Endothelial cell of umbilical vein (primary cell): Measurements from ENCODE around the gene BIN1. TPM values are rescaled to one million over a fixed set of nuclear protein-coding genes. Genes with fewer than 3 reads are reported as not detected.

ENCODE experiments used
- BruUV-seq: library from RNA; stranded (reverse); fragments of 400-500 nt; replicated peaks from 2 replicates; lab custom pipeline; 2021; lab: Mats Ljungman, UMichigan
- CTCF ChIA-PET: fragments of 300-600, 350-600 bp; sonication (Branson Sonifier 250); formaldehyde crosslinking; loops from one replicate; lab custom pipeline; 2021; ENCODE audit warnings: antibody characterized with exemption, inconsistent platforms; lab: Charles Lee
- POLR2A ChIA-PET: fragments of 300-600, 350-600 bp; sonication (Branson Sonifier 250); formaldehyde crosslinking; loops from one replicate; lab custom pipeline; 2021; ENCODE audit warnings: antibody characterized with exemption, inconsistent platforms; lab: Charles Lee
- DNase-seq: peaks from one replicate; pipeline ENCODE4 v3.0.0-alpha.2; 2011; ENCODE audit warnings: low read depth, low spot score
- FAIRE-seq: peaks from 2 replicates; lab custom pipeline; 2011; peaks lifted over from hg19 to GRCh38; lab: Jason Lieb, UNC
- H2AFZ ChIP-seq: 2 replicates; pipeline ENCODE4 v1.6.0; 2012; ENCODE audit warnings: low read depth, low read length, control low read depth, inconsistent platforms
- H3K27ac ChIP-seq: 2 replicates; pipeline ENCODE4 v1.5.1; 2011; ENCODE audit warnings: low read depth, mild to moderate bottlenecking, control low read depth, low read length, moderate library complexity; ENCODE audit not compliant: insufficient read depth
- H3K27me3 ChIP-seq, 2 experiments: 2 replicates each; pipeline versions ENCODE4 v1.6.0 to v1.6.1; 2011; ENCODE audit warnings: low read length in 2 of 2, mixed read lengths in 1 of 2; ENCODE audit not compliant: control insufficient read depth in 2 of 2, insufficient read depth in 2 of 2
- H3K36me3 ChIP-seq, 2 experiments: 2 replicates in 1 of 2; 3 replicates in 1 of 2; pipeline ENCODE4 v1.5.1; 2011; ENCODE audit warnings: low read length in 2 of 2, mild to moderate bottlenecking in 1 of 2, moderate library complexity in 1 of 2; ENCODE audit not compliant: control insufficient read depth in 2 of 2, insufficient read depth in 2 of 2; ENCODE audit errors: extremely low read depth in 1 of 2
- H3K4me1 ChIP-seq: 3 replicates; pipeline ENCODE4 v1.5.1; 2011; ENCODE audit warnings: mild to moderate bottlenecking, low read length; ENCODE audit not compliant: control insufficient read depth, insufficient read depth; ENCODE audit errors: extremely low read depth
- H3K4me2 ChIP-seq: 2 replicates; pipeline ENCODE4 v1.6.1; 2011; ENCODE audit warnings: low read length, control low read depth, mixed read lengths; ENCODE audit not compliant: insufficient read depth
- H3K4me3 ChIP-seq, 3 experiments: fragments of 200-600 bp in 1 of 3; sonication (generic), shearing (Covaris generic) in 1 of 3; replicated peaks in 1 of 3; 2 replicates each; pipeline ENCODE4 v1.5.1; 2011 to 2016; ENCODE audit warnings: control low read depth in 3 of 3, low read length in 3 of 3, mild to moderate bottlenecking in 2 of 3, inconsistent platforms in 1 of 3, low read depth in 1 of 3, moderate library complexity in 1 of 3; ENCODE audit not compliant: insufficient read depth in 1 of 3
- H3K79me2 ChIP-seq: 2 replicates; pipeline ENCODE4 v1.6.0; 2012; ENCODE audit warnings: low read length, inconsistent platforms; ENCODE audit not compliant: control insufficient read depth, insufficient read depth
- H3K9ac ChIP-seq: replicated peaks from 2 replicates; pipeline ENCODE3; 2011; ENCODE audit warnings: low read length, control low read depth; ENCODE audit not compliant: insufficient read depth; ENCODE audit errors: extremely low read depth
- H3K9me1 ChIP-seq: replicated peaks from 3 replicates; pipeline ENCODE4 v1.6.0; 2011; ENCODE audit warnings: mild to moderate bottlenecking, low read length; ENCODE audit not compliant: control insufficient read depth, insufficient read depth; ENCODE audit errors: extremely low read depth
- H3K9me3 ChIP-seq: replicated peaks from 2 replicates; pipeline ENCODE4 v1.5.1; 2012; ENCODE audit warnings: low read length, inconsistent platforms; ENCODE audit not compliant: control insufficient read depth, insufficient read depth
- H4K20me1 ChIP-seq: replicated peaks from 2 replicates; pipeline ENCODE3; 2011; ENCODE audit warnings: mild to moderate bottlenecking, low read length; ENCODE audit not compliant: control insufficient read depth, insufficient read depth; ENCODE audit errors: extremely low read depth
- EZH2 ChIP-seq: IDR thresholded peaks from 2 replicates; pipeline ENCODE4 v1.6.1; 2012; ENCODE audit warnings: borderline replicate concordance, low read depth, mild to moderate bottlenecking, moderate library complexity, low read length, inconsistent platforms; ENCODE audit not compliant: severe bottlenecking
- FOS ChIP-seq: IDR thresholded peaks from 2 replicates; pipeline ENCODE4 v1.6.1; 2011; ENCODE audit warnings: mild to moderate bottlenecking, low read length, moderate library complexity, borderline replicate concordance; ENCODE audit not compliant: insufficient read depth
- GATA2 ChIP-seq: IDR thresholded peaks from 2 replicates; pipeline ENCODE4 v1.7.0; 2011; ENCODE audit warnings: low read depth, mild to moderate bottlenecking, moderate library complexity, mixed read lengths, low read length; ENCODE audit not compliant: insufficient read length, insufficient read depth
- JUN ChIP-seq: IDR thresholded peaks from 2 replicates; pipeline ENCODE4 v1.6.1; 2011; ENCODE audit warnings: borderline replicate concordance, low read depth; ENCODE audit not compliant: insufficient read length, insufficient read depth
- MYC ChIP-seq: IDR thresholded peaks from one replicate; pipeline ENCODE4 v1.6.1; 2011; ENCODE audit warnings: mild to moderate bottlenecking, low read depth, low read length
- POLR2A ChIP-seq: IDR thresholded peaks from 2 replicates; pipeline ENCODE4 v1.6.1; 2012; ENCODE audit warnings: low read depth, mild to moderate bottlenecking, control low read depth, low read length
- POLR2AphosphoS5 ChIP-seq: IDR thresholded peaks from 2 replicates; pipeline ENCODE4 v1.6.1; 2012; ENCODE audit warnings: low read depth, mild to moderate bottlenecking, control low read depth, low read length, moderate library complexity; ENCODE audit not compliant: insufficient read depth
- dilution Hi-C: fragments of 300-500 bp; cut with MboI; formaldehyde crosslinking; loops from one replicate; pipeline ENCODE4 v1.15.0; 2019; ENCODE audit warnings: low sequenced_read_pairs; ENCODE audit not compliant: extremely low pct_ligation_motif_present
- intact Hi-C: fragments of 100-400 bp; cut with micrococcal nuclease; formaldehyde crosslinking; loops from one replicate; pipeline ENCODE4 v1.10.0; 2022
- polyA plus RNA-seq, 4 experiments: library from polyadenylated mRNA; depleted of rRNA in 3 of 4; stranded (reverse) in 3 of 4; unstranded in 1 of 4; fragments of >200 nt; gene quantifications; 2 replicates each; pipeline versions ENCODE4 v1.2.1 to v1.2.3, GENCODE V29; 2011 to 2012; ENCODE audit warnings: missing spikeins in 1 of 4
- total RNA-seq: library from RNA; stranded (reverse); gene quantifications from 2 replicates; pipeline ENCODE4 v1.2.3, GENCODE V29; 2021
- TF ChIP-seq, protein P1 (sequence below), 2 donors: IDR thresholded peaks; 1 replicate in 1 of 2; 2 replicates in 1 of 2; pipeline ENCODE4 v1.5.1; 2011; ENCODE audit warnings: low read length in 2 of 2, mild to moderate bottlenecking in 2 of 2, moderate library complexity in 2 of 2, control low read depth in 1 of 2, inconsistent platforms in 1 of 2, low read depth in 1 of 2; ENCODE audit not compliant: insufficient read depth in 1 of 2; ENCODE audit errors: extremely low read depth in 1 of 2
- TF ChIP-seq, protein P2 (sequence below): IDR thresholded peaks from 2 replicates; pipeline ENCODE4 v1.6.1; 2011; ENCODE audit not compliant: insufficient read depth, insufficient read length

BIN1 gene
- total and polyA plus RNA-seq, 2 donors (not counting 3 experiments of a cell fraction or from before 2014, with no cell fraction given) = 26.3 to 36.9 TPM

DNA sequence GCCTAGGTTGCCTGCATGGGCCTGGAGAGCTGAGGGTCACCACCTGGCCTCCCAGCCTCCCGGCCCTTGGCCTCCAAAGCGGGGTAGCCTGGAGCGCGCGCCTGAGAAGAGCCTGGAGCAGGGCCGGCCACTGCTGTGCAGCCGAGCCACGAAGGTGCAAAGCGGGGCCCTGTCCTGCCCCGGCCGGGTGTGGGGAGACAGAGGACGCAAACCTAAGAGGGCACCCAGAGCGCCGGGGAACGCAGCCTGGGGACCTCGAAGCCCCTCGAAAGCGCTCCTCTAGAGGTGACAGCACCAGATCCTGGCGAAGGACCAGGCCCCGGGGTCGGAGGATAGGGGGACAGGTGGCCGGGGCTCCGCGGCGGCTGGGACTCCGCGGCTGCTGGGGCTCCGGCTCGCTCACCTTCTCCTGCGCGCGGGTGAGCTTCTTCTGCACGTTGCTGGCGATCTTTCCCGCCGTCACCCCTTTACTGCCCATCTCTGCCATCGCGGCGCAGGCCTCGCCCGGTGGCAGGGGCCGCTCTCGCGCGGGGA lies 430 bp downstream of the BIN1 start:
- Histone ChIP-seq H3K27me3 (peaks cover 0 to 8% of the 10 kb centered on the region in 2 experiments), H3K9me3 (no peaks in the 10 kb centered on the region), H3K9ac (peak overlapping the region; percentile 81), H3K36me3 (no peaks in the 10 kb centered on the region), H3K4me3 (peak overlapping the region; percentile 68 to 92 (median 78)), H3K79me2 (peaks cover 34% of the 10 kb centered on the region), H3K9me1 (no peaks in the 10 kb centered on the region), H3K27ac (peak overlapping the region; percentile 68), H3K4me2 (peak overlapping the region; percentile 84), H2AFZ (peak overlapping the region; percentile 84), H3K4me1 (peaks cover 6% of the 10 kb centered on the region), H4K20me1 (no peaks in the 10 kb centered on the region)
- DNase-seq = no peak
- ChIA-PET CTCF (interaction anchor here (0.8 to 3.1 kb wide), 17 partner anchors 10 to 90 kb away, joined by 3 to 56 read pairs (median 4); no protein-coding TSS in a partner anchor), POLR2A (interaction anchor here (0.8 to 1.1 kb wide), 2 partner anchors 41 to 43 kb away, joined by 3 to 4 read pairs; no protein-coding TSS in a partner anchor)
- TF ChIP-seq EZH2 (no peak), JUN (no peak), MYC (no peak), FOS (no peak), POLR2AphosphoS5 (no peak), POLR2A (no peak), GATA2 (no peak)
- TF ChIP-seq, protein P1, sequence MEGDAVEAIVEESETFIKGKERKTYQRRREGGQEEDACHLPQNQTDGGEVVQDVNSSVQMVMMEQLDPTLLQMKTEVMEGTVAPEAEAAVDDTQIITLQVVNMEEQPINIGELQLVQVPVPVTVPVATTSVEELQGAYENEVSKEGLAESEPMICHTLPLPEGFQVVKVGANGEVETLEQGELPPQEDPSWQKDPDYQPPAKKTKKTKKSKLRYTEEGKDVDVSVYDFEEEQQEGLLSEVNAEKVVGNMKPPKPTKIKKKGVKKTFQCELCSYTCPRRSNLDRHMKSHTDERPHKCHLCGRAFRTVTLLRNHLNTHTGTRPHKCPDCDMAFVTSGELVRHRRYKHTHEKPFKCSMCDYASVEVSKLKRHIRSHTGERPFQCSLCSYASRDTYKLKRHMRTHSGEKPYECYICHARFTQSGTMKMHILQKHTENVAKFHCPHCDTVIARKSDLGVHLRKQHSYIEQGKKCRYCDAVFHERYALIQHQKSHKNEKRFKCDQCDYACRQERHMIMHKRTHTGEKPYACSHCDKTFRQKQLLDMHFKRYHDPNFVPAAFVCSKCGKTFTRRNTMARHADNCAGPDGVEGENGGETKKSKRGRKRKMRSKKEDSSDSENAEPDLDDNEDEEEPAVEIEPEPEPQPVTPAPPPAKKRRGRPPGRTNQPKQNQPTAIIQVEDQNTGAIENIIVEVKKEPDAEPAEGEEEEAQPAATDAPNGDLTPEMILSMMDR (IDR thresholded peaks at IDR 0.05; ENCODE audit: extremely low read depth in 1 of 2, insufficient read depth in 1 of 2, low read depth in 1 of 2, low read length in 2 of 2) = no peak
- TF ChIP-seq, protein P2, sequence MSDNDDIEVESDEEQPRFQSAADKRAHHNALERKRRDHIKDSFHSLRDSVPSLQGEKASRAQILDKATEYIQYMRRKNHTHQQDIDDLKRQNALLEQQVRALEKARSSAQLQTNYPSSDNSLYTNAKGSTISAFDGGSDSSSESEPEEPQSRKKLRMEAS = no peak
- peak; percentile 26 for FAIRE-seq
- BruUV-seq = TSS peak; percentile 29
- dilution Hi-C loops = no loop called here
- intact Hi-C loops = loop anchor here (2.0 to 5.0 kb wide), 3 partner anchors 38 to 186 kb away; partner anchors contain the start of gene ERCC3
